SW 1271 (cell line): ENCODE data around the gene FOXO3.
A peak's percentile ranks its signal among the peaks of the same experiment; 100 is the strongest.

Experiments
- DNase-seq, 2 experiments: peaks; one replicate each; lab custom pipeline; 2025; lab: John Stamatoyannopoulos, UW

FOXO3 gene

DNA sequence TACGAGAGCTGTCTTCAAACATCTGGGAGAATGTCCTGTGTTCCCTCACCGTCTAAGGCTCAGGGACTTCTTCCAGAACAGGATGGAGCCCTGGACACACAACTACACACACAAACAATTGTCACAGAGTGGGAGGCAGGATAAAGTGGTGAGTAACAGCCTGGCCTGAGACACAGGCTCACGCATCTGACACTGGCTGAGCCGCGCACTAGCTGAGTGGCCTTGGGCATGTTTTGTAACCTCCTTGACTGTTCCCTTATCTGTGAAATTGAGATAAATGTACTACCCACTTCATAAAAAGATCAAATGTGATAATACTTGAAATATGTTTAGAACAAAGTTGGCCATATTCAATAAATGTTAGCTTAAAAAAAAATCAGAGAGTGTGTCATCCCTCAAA is 155.1 kb downstream of the FOXO3 start:
- no peak for DNase-seq

- DNase-seq, result no peak
Measured at GRCh38 chr6:108716801-108717791, 156.4 kb downstream of the FOXO3 start.

DNA sequence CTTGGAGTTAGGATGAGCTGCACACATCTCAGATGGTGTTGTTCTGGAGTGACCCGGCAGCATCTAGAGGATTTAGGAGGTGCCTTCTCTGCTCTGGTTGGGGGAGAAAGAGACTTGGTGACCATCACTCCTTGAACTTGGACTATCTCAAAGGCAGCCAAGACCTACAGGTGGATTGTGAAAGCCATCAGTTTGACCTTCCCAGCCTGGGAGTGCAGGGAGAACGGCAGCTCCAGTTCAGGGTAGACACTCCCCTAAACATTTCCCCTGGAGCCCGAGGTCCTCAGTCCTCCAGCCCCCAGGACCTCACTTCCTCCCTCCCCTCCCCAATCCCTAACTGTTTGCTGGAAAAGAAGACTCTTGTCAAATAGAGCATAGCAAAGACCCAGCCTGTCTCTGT is 158.8 kb downstream of the FOXO3 start:
- no peak for DNase-seq

- DNase-seq, result no peak
Measured at GRCh38 chr6:108720827-108721226, 160.1 kb downstream of the FOXO3 start.

GRCh38 chr6:108721286-108721685 is 160.6 kb downstream of the FOXO3 start:
- no peak for DNase-seq

DNA sequence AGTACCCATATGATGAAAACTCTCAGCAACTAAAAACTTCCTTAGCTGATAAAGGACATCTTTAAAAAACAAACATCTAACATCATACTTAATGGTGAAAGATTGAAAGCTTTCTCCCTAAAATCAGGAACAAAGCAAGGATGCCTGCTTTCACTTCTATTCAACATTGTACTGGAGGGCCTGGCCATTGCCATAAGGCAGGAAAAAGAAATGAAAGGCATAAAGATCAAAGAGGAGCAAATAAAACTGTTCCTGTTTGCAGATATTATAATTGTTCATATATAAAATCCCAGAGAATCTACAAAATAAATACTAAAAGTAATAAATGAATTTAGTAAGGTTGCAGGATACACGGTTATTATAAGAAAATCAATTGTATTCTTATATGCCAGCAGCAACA is 162.9 kb downstream of the FOXO3 start:
- DNase-seq, result no peak

- DNase-seq, result no peak
Measured at GRCh38 chr6:108726726-108727339, 166.1 kb downstream of the FOXO3 start.

- DNase-seq, result no peak
Measured at GRCh38 chr6:108727966-108728730, 167.4 kb downstream of the FOXO3 start.

DNA sequence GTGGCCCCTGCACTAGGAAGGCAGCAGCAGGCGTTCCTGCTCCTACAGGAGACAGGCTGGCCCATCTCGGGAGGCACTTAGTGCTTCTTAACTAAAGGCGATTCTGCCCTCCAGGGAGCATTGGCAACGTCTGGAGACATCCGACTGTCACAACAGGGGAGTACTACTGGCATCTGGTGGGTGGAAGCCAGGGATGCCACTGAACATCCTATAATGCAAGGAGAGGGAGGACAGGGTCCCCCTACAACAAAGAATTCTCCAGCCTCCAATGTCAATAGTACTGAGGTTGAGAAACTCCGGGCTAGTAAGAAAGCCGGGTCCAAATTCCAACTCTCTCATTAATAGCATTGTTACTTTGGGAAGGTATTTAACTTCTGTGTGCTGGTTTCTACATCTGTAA is 168.1 kb downstream of the FOXO3 start:
- no peak for DNase-seq

DNA sequence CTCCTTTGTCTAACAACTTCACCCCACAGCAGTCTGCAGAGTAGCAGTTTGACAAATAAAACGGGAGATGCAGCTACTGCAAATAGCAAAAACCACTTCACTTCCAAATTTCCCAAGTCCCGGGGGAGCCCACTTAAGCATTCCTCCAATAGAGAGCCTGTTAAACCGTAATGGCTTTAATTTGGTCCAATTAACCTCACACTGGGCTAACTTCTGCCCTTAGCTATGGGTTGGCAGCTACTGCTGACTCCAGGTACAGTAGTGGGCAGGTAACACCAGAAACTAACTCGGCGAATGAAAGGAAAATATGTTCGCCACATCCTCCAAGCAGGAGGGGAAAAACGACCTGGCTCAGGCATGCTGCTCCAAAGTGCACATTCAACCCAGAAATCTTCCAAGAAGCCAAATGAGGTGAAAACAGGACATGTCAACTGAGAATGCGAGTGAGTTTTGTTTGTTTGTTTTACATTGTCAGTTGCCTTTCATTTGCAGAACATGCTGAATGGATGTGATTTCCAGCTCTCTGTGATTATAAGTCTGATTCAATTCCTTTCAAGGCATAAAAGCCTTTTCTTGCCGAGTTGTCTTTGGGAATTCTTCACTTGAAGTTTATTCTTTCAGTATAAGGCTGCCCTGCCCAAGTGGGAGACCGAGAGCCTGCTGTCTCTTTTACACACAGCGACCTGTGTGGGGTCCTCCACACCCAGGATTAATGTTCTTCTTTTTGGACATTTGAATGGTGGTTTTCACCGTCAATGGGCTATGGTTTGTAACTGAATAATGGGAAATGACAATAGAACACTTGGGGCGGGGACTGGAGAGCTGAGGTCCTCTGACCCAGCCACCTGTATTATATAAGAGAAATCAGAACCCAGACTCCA is 170.2 kb downstream of the FOXO3 start:
- DNase-seq, result no peak

- DNase-seq, result peak in 1 of 2 experiments; percentile 9
Measured at GRCh38 chr6:108732091-108732870, 171.6 kb downstream of the FOXO3 start.

- no peak for DNase-seq
Measured at GRCh38 chr6:108733051-108733450, 172.3 kb downstream of the FOXO3 start.

DNA sequence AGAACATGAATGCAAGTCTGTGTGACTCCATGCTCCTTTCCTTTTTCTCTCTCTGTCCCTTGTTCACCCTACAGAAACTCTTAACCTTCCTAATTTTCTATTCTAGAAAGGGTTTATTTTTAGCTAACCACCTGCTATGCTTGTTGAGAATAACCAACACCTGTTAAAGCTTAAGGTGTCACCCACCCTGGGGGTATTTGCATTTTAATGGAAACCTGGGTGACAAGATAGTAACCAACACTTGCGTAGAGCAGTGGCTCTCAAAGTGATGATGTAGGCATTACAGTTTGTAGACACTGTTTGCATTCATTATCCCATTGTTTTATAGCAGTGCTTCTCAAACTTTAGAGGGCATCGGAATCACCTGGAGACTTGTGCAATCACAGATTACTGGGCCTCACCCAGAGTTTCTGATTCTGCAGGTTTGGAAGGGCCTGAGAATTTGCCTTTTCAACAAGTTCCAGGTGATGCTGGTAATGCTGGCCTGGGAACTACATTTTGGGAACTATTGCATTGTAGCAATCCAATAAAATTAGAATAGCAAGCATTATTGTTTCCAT is 173.1 kb downstream of the FOXO3 start:
- DNase-seq, result no peak
